NCI-H748 (cell line): ENCODE data around the gene HOXC11.

Experiments used
- DNase-seq: peaks from one replicate; lab custom pipeline; 2025; ENCODE audit not compliant: unreplicated experiment; lab: John Stamatoyannopoulos, UW

HOXC11 gene

GRCh38 chr12:54007538-54008259 lies 34.8 kb downstream of the HOXC11 start:
- no peak for DNase-seq

DNA sequence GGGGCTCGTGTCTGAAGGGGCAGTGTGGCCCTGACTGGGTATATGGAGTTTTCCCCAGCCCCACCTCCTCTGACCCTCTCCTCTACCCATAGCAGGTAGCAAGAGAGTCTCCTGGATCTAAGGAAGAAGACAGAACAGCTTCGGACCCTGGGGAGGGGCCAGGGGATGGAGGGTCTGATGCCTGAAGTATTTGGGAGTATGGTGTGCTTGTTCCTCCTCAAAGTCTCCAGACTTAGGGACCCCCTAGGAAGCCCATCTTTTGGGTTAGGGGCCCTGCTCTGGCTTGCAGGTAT lies 35.3 kb downstream of the HOXC11 start:
- no peak for DNase-seq

DNA sequence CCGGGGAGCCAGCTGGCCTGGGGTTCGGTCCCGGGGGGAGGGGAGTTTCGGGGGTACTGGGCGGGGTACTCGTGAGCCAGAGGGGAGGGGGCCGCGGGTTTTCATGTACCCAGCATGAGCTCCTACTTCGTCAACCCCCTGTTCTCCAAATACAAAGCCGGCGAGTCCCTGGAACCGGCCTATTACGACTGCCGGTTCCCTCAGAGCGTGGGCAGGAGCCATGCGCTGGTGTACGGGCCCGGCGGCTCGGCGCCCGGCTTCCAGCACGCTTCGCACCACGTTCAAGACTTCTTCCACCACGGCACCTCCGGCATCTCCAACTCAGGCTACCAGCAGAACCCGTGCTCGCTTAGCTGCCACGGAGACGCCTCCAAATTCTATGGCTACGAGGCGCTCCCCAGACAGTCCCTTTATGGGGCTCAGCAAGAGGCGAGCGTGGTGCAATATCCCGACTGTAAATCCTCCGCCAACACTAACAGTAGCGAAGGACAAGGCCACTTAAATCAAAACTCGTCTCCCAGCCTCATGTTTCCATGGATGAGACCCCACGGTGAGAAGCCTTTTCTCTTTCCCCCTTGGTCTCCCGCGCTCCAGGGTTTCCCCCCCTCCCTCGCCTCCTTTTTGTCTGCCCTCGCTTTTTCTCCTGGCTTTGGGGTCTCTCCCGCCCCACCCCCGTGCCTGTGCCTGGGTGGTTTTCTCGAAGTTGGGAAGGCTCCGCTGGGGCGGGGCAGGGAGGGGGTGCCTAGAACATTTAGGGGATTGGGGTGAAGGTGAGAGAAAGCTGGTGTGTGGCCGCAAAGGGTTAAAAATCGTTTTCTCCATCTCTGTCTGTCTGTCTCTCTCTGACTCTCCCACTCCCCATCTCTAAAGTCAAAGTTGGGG lies 36.5 kb downstream of the HOXC11 start:
- DNase-seq: peak; percentile 56

- DNase-seq: no peak
Observed at GRCh38 chr12:54010053-54010971, 37.4 kb downstream of the HOXC11 start.

- DNase-seq: no peak
Observed at GRCh38 chr12:54010972-54011664, 38.2 kb downstream of the HOXC11 start.

DNA sequence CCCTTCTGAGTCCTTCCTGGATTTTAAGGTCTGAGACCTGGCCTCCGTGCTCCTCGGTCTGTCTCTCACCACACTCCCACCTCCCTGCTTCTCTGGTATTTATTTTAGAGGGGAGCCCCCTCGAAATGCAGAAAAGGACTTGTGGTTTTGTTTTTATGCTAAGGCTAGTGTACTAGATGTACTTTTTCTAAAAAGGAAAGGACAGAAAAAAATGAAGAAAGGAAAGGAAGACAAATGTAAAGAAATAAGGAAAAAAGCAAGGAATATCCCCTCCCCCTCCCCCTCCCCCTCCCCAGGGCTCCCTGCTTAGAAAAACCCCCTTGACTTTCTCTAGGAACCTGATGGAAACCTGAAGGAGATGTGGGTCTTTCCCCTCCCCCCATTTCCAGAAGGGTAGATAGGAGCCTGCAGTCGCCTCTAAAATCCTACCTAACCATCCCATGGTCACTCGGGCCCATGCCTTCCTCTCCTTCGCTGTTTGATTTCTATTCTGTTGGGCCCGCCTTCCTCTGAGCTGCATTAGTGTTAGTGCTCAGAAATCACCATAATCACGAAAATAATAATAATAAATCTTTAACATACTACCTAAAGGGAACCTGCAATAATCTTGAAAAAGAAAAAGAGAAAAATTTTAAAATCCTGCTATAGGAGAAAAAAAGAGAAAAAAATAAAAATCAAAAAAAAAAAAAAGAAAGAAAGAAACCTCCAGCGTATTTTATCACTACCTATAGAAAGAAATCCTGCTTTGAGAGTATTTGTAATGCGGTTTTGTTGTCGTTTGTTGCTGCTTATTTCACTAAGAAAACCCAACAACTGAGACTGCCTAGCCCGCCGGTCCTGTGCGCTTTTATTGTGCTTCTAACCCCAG lies 39.0 kb downstream of the HOXC11 start:
- DNase-seq: no peak

- DNase-seq: no peak
Observed at GRCh38 chr12:54012631-54013409, 39.9 kb downstream of the HOXC11 start.

DNA sequence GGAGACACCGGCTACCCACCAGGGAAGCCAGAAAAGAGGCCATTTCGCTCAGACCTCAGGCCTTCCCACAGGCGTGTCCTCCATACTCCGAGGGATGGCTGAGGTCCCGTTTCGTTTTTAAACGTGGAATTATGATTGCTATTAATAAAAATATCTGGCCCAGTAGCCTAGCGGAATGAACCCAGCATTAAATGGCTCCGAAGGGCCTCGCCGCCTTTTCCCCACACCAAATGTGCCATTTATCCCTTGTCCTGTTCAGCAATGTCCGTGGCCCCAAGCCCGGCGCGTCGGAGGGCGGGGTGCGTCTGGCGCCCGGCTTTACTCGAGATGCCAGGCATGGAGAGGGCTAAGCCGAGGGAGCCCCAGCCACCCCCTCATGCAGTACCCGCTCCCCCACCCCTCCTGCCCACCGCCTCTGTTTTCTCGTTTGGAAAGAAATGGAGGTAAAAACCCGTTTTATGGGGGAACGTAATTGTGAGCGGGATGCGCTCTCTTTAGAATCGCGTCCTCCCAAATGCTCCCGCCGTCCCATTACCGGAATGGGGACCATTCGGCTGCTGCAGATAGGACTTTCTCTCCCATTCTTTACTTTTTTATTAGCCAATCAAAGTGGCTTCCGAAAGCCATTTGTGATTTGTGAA lies 41.6 kb downstream of the HOXC11 start:
- DNase-seq: no peak

GRCh38 chr12:54015018-54015931 lies 42.3 kb downstream of the HOXC11 start:
- DNase-seq: no peak

GRCh38 chr12:54016051-54016450 lies 43.1 kb downstream of the HOXC11 start:
- DNase-seq: no peak

- peak; percentile 88 for DNase-seq
Observed at GRCh38 chr12:54016478-54016964, 43.6 kb downstream of the HOXC11 start.

GRCh38 chr12:54017027-54017788 lies 44.3 kb downstream of the HOXC11 start:
- DNase-seq: peak; percentile 93

DNA sequence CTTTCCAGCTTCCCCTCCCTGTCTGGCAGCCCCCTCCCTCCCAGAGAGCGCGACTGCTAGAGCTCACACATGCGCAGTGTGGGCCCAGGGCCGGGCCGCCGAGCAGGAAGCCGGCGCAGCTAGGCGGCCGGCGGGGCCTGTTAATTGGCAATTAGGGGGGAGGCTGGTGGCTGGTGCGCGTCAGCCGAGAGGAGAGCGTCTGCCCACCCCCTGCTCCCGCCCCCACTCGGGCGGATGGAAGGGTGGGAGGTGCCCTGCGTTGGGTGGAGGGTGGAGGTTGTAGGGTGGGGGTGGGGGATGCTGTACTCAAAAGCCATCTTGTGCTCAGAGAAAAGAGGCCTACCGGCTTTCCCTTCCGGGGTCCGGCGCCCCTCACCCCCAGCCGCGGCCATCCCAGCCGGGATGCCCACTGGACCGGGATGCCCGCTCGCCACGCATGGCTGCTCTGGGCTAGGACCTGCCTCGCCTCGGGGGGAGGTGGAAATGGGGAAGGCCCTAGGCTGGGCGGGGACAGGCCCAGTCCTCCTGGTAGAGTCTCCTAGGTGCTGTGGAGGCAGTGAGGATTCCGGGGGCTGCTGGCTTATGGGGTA lies 45.0 kb downstream of the HOXC11 start:
- DNase-seq: peak; percentile 98

GRCh38 chr12:54018468-54018984 lies 45.6 kb downstream of the HOXC11 start:
- peak; percentile 46 for DNase-seq

DNA sequence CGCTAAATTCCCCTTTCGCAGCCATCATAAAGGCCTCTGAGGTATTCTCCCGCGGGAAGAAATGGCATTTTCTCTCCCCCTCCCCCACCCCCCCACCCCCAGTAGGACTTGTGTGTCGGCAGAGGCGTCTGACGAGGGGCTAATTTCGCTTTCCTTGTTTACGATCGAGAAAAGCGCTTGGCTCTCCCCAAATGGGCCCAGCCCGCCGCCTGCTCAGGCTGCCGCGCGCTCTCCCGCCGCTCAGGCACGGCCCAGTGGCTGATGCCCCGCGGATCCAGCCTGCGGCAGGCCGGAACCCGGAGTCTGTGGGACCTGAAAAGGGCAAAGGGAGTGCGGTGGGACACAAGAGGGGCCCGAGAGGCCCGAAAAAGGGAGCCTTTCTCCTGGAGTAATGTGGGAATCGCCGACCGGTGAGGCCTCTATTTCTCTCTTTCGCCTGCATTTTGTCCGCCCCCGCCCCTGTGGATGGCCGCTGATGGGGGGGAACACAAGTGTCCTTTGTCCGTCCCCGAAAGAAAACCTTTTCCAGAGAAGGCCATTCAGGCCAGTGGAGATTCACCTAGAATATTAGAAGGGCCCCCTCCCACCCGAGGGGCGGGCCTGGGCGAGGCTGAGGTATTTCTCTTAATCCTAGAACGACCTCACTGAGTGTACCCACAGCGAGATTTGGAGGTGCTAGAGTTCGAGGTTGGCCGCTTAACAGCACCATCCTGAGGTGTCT lies 46.3 kb downstream of the HOXC11 start:
- no peak for DNase-seq
